ENCODE measurements around the gene TTLL13. TPM values are rescaled to one million over a fixed set of nuclear protein-coding genes. Genes with fewer than 3 reads are reported as not detected.
"Not testable (repeated sequence)": the region's sequence is repeated elsewhere in the genome, so short reads cannot be mapped to it uniquely, and the experiment has no call there.

Gene TTLL13
- total RNA-seq, 2 experiments from 2014 or later = 0.57 to 1.3 TPM

DNA sequence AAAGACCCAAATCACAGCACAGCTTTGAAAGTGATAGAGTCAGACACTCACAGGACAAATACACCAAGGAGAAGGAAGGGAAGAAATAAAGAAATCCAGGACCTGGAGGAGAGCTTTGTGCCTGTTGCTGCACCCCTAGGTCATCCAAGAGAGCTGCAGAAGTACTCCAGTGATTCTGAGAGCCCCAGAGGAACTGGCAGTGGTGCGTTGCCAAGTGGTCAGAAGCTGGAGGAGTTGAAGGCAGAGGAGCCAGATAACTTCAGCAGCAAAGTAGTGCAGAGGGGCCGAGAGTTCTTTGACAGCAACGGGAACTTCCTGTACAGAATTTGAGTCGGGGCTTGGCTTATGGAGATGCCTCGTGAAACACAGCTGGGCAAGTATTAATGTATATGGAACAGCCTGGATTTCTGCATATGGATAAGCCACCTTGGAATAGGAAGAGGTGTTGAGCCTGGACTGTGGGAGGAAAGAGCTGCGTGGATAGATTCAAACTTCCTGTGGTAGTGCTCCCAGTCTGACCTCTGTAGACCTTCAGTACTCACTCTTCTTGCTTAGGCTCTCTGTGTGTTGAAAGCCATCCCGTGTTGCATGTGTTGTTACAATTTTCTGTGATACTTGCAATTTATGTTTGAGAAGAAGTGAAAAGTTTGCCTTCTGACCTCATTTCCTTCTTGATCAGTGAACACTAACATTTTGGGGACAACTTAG, 22.3 kb downstream of the TTLL13 start:
- CTCF ChIA-PET (ENCODE audit: unreplicated experiment) = interaction anchor here (0.5 kb wide), 1 partner anchor 235 kb away, joined by 14 read pairs; no protein-coding TSS in a partner anchor
- POLR2A ChIA-PET = interaction anchor here (0.7 to 1.3 kb wide), 2 partner anchors 9 to 38 kb away, joined by 3 to 4 read pairs; partner anchors contain the start of genes CIB1 and GDPGP1

DNA sequence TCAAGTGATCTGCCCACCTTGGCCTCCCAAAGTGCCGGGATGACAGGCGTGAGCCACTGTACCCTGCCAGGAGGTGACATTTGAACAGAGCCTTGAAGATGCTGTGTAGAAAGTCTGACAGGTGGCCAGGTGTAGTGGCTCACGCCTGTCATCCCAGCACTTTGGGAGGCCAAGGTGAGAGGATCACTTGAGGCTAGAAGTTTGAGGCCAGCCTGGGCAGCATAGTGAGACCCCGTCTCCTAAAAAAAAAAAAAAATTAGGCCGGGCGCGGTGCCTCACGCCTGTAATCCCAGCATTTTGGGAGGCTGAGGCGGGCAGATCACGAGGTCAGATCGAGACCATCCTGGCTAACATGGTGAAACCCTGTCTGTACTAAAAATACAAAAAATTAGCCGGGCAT, 29.1 kb downstream of the TTLL13 start:
- H3K27ac ChIP-seq (ENCODE audit: low read depth, low read length, poor library complexity, severe bottlenecking); H3K9me2 ChIP-seq (ENCODE audit: insufficient read depth, low read length); POLR2A ChIA-PET; H3K4me3 ChIP-seq (ENCODE audit: low read depth, low read length, poor library complexity, severe bottlenecking); intact Hi-C loops (cut with micrococcal nuclease; ENCODE audit: unreplicated experiment); CTCF ChIA-PET (ENCODE audit: unreplicated experiment); H3K4me2 ChIP-seq (ENCODE audit: low read length); H4K20me1 ChIP-seq (ENCODE audit: insufficient read depth, low read length); H2AFZ ChIP-seq (ENCODE audit: low read length); BruUV-seq (replicated peaks); DNase-seq (ENCODE audit: low spot score); H3K4me1 ChIP-seq (ENCODE audit: insufficient read depth, low read length, poor library complexity, severe bottlenecking); H3K79me2 ChIP-seq (ENCODE audit: insufficient read depth, low read depth, low read length); H3K9me3 ChIP-seq (ENCODE audit: low read length): not testable (repeated sequence)
- H3K36me3 ChIP-seq (ENCODE audit: insufficient read depth, low read length) = peaks cover 36% of the 10 kb centered on the region

More for the DNA sequence above, 22.3 kb downstream of the TTLL13 start:
- no peak overlapping the region for H3K4me3 ChIP-seq (ENCODE audit: low read depth, low read length, poor library complexity, severe bottlenecking)
- no peak overlapping the region for H2AFZ ChIP-seq (ENCODE audit: low read length)
- no peak for DNase-seq (ENCODE audit: low spot score)
- no peak overlapping the region for H3K27ac ChIP-seq (ENCODE audit: low read depth, low read length, poor library complexity, severe bottlenecking)
- H3K4me2 ChIP-seq (ENCODE audit: low read length) = no peak overlapping the region
- intact Hi-C loops (cut with micrococcal nuclease; ENCODE audit: unreplicated experiment) = no loop called here
- no peaks in the 10 kb centered on the region for H3K9me2 ChIP-seq (ENCODE audit: insufficient read depth, low read length)
- peaks cover 12% of the 10 kb centered on the region for H4K20me1 ChIP-seq (ENCODE audit: insufficient read depth, low read length)
- TF ChIP-seq CTCF (conservative IDR thresholded peaks at IDR 0.05; ENCODE audit: low read length) = no peak
- TF ChIP-seq EZH2phosphoT487 (IDR thresholded peaks at IDR 0.05; ENCODE audit: borderline replicate concordance, low read depth, low read length) = no peak
- peaks cover 64% of the 10 kb centered on the region for H3K79me2 ChIP-seq (ENCODE audit: insufficient read depth, low read depth, low read length)
- peaks cover 26% of the 10 kb centered on the region for H3K4me1 ChIP-seq (ENCODE audit: insufficient read depth, low read length, poor library complexity, severe bottlenecking)
- H3K36me3 ChIP-seq (ENCODE audit: insufficient read depth, low read length) = peaks cover 90% of the 10 kb centered on the region
- BruUV-seq (replicated peaks) = no TSS peak
- H3K9me3 ChIP-seq (ENCODE audit: low read length) = no peaks in the 10 kb centered on the region

- H3K27ac ChIP-seq (ENCODE audit: low read depth, low read length, poor library complexity, severe bottlenecking); H3K4me2 ChIP-seq (ENCODE audit: low read length); H4K20me1 ChIP-seq (ENCODE audit: insufficient read depth, low read length); DNase-seq (ENCODE audit: low spot score); H3K9me3 ChIP-seq (ENCODE audit: low read length); H3K4me1 ChIP-seq (ENCODE audit: insufficient read depth, low read length, poor library complexity, severe bottlenecking); H2AFZ ChIP-seq (ENCODE audit: low read length); CTCF ChIA-PET (ENCODE audit: unreplicated experiment); H3K9me2 ChIP-seq (ENCODE audit: insufficient read depth, low read length); BruUV-seq (replicated peaks); H3K4me3 ChIP-seq (ENCODE audit: low read depth, low read length, poor library complexity, severe bottlenecking); intact Hi-C loops (cut with micrococcal nuclease; ENCODE audit: unreplicated experiment); H3K79me2 ChIP-seq (ENCODE audit: insufficient read depth, low read depth, low read length): not testable (repeated sequence)
- H3K36me3 ChIP-seq (ENCODE audit: insufficient read depth, low read length) = peaks cover 14% of the 10 kb centered on the region; the same call in 1 of the 2 replicates
- POLR2A ChIA-PET = interaction anchor here (0.7 kb wide), 1 partner anchor 10 kb away, joined by 4 read pairs; no protein-coding TSS in a partner anchor
Observed at GRCh38 chr15:90280743-90281142, 31.4 kb downstream of the TTLL13 start.

DNA sequence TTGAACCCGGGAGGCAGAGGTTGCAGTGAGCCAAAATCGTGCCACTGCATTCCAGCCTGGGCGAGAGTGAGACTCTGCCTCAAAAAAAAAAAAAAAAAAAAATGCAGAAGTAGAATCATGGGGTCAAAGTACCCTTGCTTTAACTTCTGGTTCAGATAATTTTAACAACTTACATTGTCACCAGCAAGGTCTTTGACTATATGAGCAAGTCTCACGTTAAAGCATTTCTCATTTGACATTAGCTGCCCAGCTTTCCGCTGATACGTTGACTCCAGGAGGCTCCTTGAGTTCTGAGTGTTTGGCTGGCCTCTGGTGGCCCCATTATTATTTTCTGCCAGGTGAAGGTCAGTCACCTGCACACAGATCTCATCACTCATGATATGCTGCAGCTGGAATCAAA, 32.3 kb downstream of the TTLL13 start:
- H3K4me1 ChIP-seq (ENCODE audit: insufficient read depth, low read length, poor library complexity, severe bottlenecking); H3K36me3 ChIP-seq (ENCODE audit: insufficient read depth, low read length); intact Hi-C loops (cut with micrococcal nuclease; ENCODE audit: unreplicated experiment); H3K27ac ChIP-seq (ENCODE audit: low read depth, low read length, poor library complexity, severe bottlenecking); CTCF ChIA-PET (ENCODE audit: unreplicated experiment); H2AFZ ChIP-seq (ENCODE audit: low read length); H4K20me1 ChIP-seq (ENCODE audit: insufficient read depth, low read length); H3K4me2 ChIP-seq (ENCODE audit: low read length); BruUV-seq (replicated peaks); H3K79me2 ChIP-seq (ENCODE audit: insufficient read depth, low read depth, low read length); H3K9me2 ChIP-seq (ENCODE audit: insufficient read depth, low read length); H3K4me3 ChIP-seq (ENCODE audit: low read depth, low read length, poor library complexity, severe bottlenecking); DNase-seq (ENCODE audit: low spot score); H3K9me3 ChIP-seq (ENCODE audit: low read length): not testable (repeated sequence)
- POLR2A ChIA-PET = interaction anchor here (0.6 to 0.7 kb wide), 2 partner anchors 47 to 156 kb away, joined by 3 to 4 read pairs; no protein-coding TSS in a partner anchor

Measured in OCI-LY7 (cell line).